ENCODE results near the gene DNAJB8. TPM values are rescaled to one million over a fixed set of nuclear protein-coding genes. Genes with fewer than 3 reads are reported as not detected.

The DNAJB8 gene
- total and polyA plus RNA-seq, 2 experiments from 2014 or later, result not detected

DNA sequence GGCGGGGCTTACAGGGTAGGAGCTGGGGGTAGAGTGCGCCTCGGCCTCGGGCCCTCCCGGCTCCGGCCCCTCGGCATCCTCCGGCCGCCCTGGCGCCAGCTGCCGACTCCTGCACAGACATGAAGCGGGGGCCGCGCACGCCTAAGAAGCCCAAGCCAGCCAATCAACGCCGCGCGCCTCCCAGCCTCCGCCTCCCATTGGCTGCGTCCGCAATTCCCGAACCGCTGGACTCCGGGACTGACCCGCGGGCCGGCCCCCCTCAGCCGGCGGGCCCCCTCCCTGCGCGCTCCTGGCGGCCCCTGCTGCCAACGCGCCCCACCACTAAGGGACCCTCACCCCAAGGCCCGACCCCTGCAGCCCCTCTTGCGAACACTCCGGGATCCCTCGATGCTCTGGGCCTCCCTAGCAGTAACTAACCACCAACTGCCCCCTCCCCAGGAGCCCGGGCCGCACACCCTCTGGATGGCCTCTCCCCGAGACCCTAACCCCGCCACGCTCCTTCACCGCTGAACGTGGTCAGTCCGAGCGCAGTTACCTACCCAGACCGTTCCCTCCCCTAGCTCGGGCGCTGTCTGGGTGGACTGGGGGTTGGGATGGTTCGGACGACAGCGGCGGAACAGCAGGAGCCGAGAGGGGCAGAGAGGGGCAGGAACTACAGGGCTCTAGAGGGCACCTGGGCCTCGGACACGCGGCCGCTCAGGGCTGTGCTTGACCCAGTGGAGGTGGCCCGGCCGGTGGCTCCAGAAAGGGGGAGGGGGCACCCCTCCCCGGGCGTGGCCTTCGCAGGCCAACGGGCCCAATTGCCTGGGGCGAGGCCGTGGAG, 21.3 kb upstream of the DNAJB8 start:
- no peaks in the 10 kb centered on the region for H3K9me3 ChIP-seq (ENCODE audit: low read depth)
- DNase-seq (ENCODE audit: low read depth in 1 of 2, low spot score in 1 of 2), result peak; percentile 93 to 96
- no peaks in the 10 kb centered on the region for H3K36me3 ChIP-seq
- TF ChIP-seq, protein P1, sequence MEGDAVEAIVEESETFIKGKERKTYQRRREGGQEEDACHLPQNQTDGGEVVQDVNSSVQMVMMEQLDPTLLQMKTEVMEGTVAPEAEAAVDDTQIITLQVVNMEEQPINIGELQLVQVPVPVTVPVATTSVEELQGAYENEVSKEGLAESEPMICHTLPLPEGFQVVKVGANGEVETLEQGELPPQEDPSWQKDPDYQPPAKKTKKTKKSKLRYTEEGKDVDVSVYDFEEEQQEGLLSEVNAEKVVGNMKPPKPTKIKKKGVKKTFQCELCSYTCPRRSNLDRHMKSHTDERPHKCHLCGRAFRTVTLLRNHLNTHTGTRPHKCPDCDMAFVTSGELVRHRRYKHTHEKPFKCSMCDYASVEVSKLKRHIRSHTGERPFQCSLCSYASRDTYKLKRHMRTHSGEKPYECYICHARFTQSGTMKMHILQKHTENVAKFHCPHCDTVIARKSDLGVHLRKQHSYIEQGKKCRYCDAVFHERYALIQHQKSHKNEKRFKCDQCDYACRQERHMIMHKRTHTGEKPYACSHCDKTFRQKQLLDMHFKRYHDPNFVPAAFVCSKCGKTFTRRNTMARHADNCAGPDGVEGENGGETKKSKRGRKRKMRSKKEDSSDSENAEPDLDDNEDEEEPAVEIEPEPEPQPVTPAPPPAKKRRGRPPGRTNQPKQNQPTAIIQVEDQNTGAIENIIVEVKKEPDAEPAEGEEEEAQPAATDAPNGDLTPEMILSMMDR (IDR thresholded peaks at IDR 0.05; ENCODE audit: low read depth, low read length), result no peak
- H3K4me1 ChIP-seq (ENCODE audit: low read depth), result peaks cover 43% of the 10 kb centered on the region
- peak overlapping the region; percentile 4 for H3K27ac ChIP-seq
- H3K27me3 ChIP-seq, result peaks cover 93% of the 10 kb centered on the region
- H3K4me3 ChIP-seq, result peak overlapping the region; percentile 58

DNA sequence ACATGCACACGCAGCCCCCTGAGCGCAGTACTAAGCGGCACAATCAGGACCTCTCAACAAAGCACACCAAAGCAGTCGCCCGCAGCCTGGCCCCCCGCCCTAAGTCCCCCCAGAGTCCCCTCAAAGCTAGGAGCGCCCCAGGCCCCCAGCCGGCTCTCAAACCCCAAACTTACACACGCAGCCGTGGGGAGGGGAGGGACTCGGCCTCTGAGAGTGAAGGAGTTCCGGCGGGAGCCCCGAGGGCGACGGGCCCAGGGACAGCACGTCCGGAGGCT, 20.8 kb upstream of the DNAJB8 start:
- no peaks in the 10 kb centered on the region for H3K9me3 ChIP-seq (ENCODE audit: low read depth)
- peak overlapping the region; percentile 58 for H3K4me3 ChIP-seq
- H3K4me1 ChIP-seq (ENCODE audit: low read depth), result peaks cover 42% of the 10 kb centered on the region
- peaks cover 93% of the 10 kb centered on the region for H3K27me3 ChIP-seq
- no peaks in the 10 kb centered on the region for H3K36me3 ChIP-seq
- TF ChIP-seq, protein P1 (IDR thresholded peaks at IDR 0.05; ENCODE audit: low read depth, low read length), result no peak
- H3K27ac ChIP-seq, result no peak overlapping the region
- no peak for DNase-seq (ENCODE audit: low read depth in 1 of 2, low spot score in 1 of 2)

DNA sequence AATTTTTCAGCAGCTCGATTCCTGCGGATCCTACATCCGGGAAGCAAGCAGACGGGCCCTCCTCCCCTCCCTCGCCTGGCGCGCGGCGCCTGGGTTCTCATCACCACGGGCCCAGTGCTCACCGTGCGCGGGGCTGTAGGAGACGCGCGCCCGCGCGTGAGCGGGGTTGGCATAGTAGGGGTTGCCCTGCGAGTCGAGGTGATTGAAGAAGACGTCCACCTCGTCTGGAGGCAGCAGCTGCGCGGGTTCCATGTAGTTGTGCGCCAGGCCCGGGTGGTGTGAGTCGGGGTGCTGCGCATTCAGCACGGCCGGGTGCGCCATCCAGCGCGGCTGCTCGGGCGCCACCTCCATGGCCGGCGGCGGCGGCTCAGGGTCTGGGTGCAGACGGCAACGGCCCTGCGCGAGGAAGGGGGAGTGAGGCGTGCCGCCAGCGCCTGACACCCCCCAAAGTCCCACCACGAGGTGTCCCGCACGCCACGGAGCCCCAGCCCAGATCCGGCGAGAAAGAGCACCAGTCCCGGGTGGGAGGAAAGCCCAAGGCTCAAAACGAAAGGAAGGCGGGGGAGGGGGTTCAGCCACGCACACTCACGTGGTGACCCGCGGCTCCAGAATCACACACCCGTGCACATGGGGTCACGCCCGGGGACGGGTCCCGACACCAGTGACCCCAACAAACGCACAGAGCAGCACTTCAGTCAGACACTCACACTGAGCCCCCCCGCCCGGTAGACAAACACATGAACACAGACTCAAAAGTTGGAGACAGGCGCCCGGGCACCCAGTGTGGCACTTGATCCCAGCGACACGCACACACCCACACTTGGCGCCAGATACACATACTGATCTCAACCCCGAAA, 20.2 kb upstream of the DNAJB8 start:
- peaks cover 93% of the 10 kb centered on the region for H3K27me3 ChIP-seq
- TF ChIP-seq, protein P1 (IDR thresholded peaks at IDR 0.05; ENCODE audit: low read depth, low read length), result peak; percentile 2
- H3K36me3 ChIP-seq, result no peaks in the 10 kb centered on the region
- peak; percentile 61 to 63 for DNase-seq (ENCODE audit: low read depth in 1 of 2, low spot score in 1 of 2)
- H3K4me1 ChIP-seq (ENCODE audit: low read depth), result peaks cover 38% of the 10 kb centered on the region
- peak overlapping the region; percentile 58 for H3K4me3 ChIP-seq
- no peak overlapping the region for H3K27ac ChIP-seq
- no peaks in the 10 kb centered on the region for H3K9me3 ChIP-seq (ENCODE audit: low read depth)

DNA sequence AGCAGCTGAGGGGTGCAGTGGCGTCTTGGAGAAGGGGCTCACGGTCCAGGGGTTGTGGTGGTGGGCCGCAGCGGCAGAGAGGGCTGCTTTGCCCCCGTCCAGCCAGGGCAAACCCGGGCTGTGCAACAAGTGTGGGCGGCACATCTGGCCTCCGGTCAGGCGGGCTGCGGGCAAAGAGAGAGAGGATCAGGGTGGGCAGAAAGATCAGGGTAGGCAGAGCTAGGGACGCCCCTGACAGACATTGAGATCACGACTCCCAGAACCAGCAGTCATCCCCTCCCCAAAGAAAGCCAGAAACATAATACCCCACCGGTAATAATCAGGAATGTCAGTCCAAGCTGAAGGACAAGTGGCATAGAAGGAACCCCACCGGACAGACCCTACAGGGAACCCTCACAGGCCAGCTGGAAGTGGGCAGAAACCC, 19.5 kb upstream of the DNAJB8 start:
- DNase-seq (ENCODE audit: low read depth in 1 of 2, low spot score in 1 of 2), result no peak

More for the DNA sequence above, 19.5 kb upstream of the DNAJB8 start:
- Histone ChIP-seq H3K27ac (no peak overlapping the region), H3K36me3 (no peaks in the 10 kb centered on the region), H3K9me3 (ENCODE audit: low read depth) (no peaks in the 10 kb centered on the region), H3K27me3 (peaks cover 93% of the 10 kb centered on the region), H3K4me1 (ENCODE audit: low read depth) (peaks cover 38% of the 10 kb centered on the region), H3K4me3 (peak overlapping the region; percentile 58)
- TF ChIP-seq, protein P1 (IDR thresholded peaks at IDR 0.05; ENCODE audit: low read depth, low read length), result no peak

Data from cardiac muscle cell (in vitro differentiated cells and primary cell).